Endothelial cell of umbilical vein (primary cell): ENCODE measurements around the gene BAZ1B. TPM values are rescaled to one million over a fixed set of nuclear protein-coding genes. Genes with fewer than 3 reads are reported as not detected.

Experiments
- BruUV-seq: library from RNA; stranded (reverse); fragments of 400-500 nt; replicated peaks from 2 replicates; lab custom pipeline; 2021; lab: Mats Ljungman, UMichigan
- CTCF ChIA-PET: fragments of 300-600, 350-600 bp; sonication (Branson Sonifier 250); formaldehyde crosslinking; loops from one replicate; lab custom pipeline; 2021; ENCODE audit warnings: antibody characterized with exemption, inconsistent platforms; lab: Charles Lee
- POLR2A ChIA-PET: fragments of 300-600, 350-600 bp; sonication (Branson Sonifier 250); formaldehyde crosslinking; loops from one replicate; lab custom pipeline; 2021; ENCODE audit warnings: antibody characterized with exemption, inconsistent platforms; lab: Charles Lee
- DNase-seq: peaks from one replicate; pipeline ENCODE4 v3.0.0-alpha.2; 2011; ENCODE audit warnings: low read depth, low spot score
- FAIRE-seq: peaks from 2 replicates; lab custom pipeline; 2011; peaks lifted over from hg19 to GRCh38; lab: Jason Lieb, UNC
- H2AFZ ChIP-seq: 2 replicates; pipeline ENCODE4 v1.6.0; 2012; ENCODE audit warnings: low read depth, low read length, control low read depth, inconsistent platforms
- H3K27ac ChIP-seq: 2 replicates; pipeline ENCODE4 v1.5.1; 2011; ENCODE audit warnings: low read depth, mild to moderate bottlenecking, control low read depth, low read length, moderate library complexity; ENCODE audit not compliant: insufficient read depth
- H3K27me3 ChIP-seq, 2 experiments: 2 replicates each; pipeline versions ENCODE4 v1.6.0 to v1.6.1; 2011; ENCODE audit warnings: low read length in 2 of 2, mixed read lengths in 1 of 2; ENCODE audit not compliant: control insufficient read depth in 2 of 2, insufficient read depth in 2 of 2
- H3K36me3 ChIP-seq, 2 experiments: 2 replicates in 1 of 2; 3 replicates in 1 of 2; pipeline ENCODE4 v1.5.1; 2011; ENCODE audit warnings: low read length in 2 of 2, mild to moderate bottlenecking in 1 of 2, moderate library complexity in 1 of 2; ENCODE audit not compliant: control insufficient read depth in 2 of 2, insufficient read depth in 2 of 2; ENCODE audit errors: extremely low read depth in 1 of 2
- H3K4me1 ChIP-seq: 3 replicates; pipeline ENCODE4 v1.5.1; 2011; ENCODE audit warnings: mild to moderate bottlenecking, low read length; ENCODE audit not compliant: control insufficient read depth, insufficient read depth; ENCODE audit errors: extremely low read depth
- H3K4me2 ChIP-seq: 2 replicates; pipeline ENCODE4 v1.6.1; 2011; ENCODE audit warnings: low read length, control low read depth, mixed read lengths; ENCODE audit not compliant: insufficient read depth
- H3K4me3 ChIP-seq, 3 experiments: fragments of 200-600 bp in 1 of 3; sonication (generic), shearing (Covaris generic) in 1 of 3; replicated peaks in 1 of 3; 2 replicates each; pipeline ENCODE4 v1.5.1; 2011 to 2016; ENCODE audit warnings: control low read depth in 3 of 3, low read length in 3 of 3, mild to moderate bottlenecking in 2 of 3, inconsistent platforms in 1 of 3, low read depth in 1 of 3, moderate library complexity in 1 of 3; ENCODE audit not compliant: insufficient read depth in 1 of 3
- H3K79me2 ChIP-seq: 2 replicates; pipeline ENCODE4 v1.6.0; 2012; ENCODE audit warnings: low read length, inconsistent platforms; ENCODE audit not compliant: control insufficient read depth, insufficient read depth
- H3K9ac ChIP-seq: replicated peaks from 2 replicates; pipeline ENCODE3; 2011; ENCODE audit warnings: low read length, control low read depth; ENCODE audit not compliant: insufficient read depth; ENCODE audit errors: extremely low read depth
- H3K9me1 ChIP-seq: replicated peaks from 3 replicates; pipeline ENCODE4 v1.6.0; 2011; ENCODE audit warnings: mild to moderate bottlenecking, low read length; ENCODE audit not compliant: control insufficient read depth, insufficient read depth; ENCODE audit errors: extremely low read depth
- H3K9me3 ChIP-seq: replicated peaks from 2 replicates; pipeline ENCODE4 v1.5.1; 2012; ENCODE audit warnings: low read length, inconsistent platforms; ENCODE audit not compliant: control insufficient read depth, insufficient read depth
- H4K20me1 ChIP-seq: replicated peaks from 2 replicates; pipeline ENCODE3; 2011; ENCODE audit warnings: mild to moderate bottlenecking, low read length; ENCODE audit not compliant: control insufficient read depth, insufficient read depth; ENCODE audit errors: extremely low read depth
- EZH2 ChIP-seq: IDR thresholded peaks from 2 replicates; pipeline ENCODE4 v1.6.1; 2012; ENCODE audit warnings: borderline replicate concordance, low read depth, mild to moderate bottlenecking, moderate library complexity, low read length, inconsistent platforms; ENCODE audit not compliant: severe bottlenecking
- FOS ChIP-seq: IDR thresholded peaks from 2 replicates; pipeline ENCODE4 v1.6.1; 2011; ENCODE audit warnings: mild to moderate bottlenecking, low read length, moderate library complexity, borderline replicate concordance; ENCODE audit not compliant: insufficient read depth
- GATA2 ChIP-seq: IDR thresholded peaks from 2 replicates; pipeline ENCODE4 v1.7.0; 2011; ENCODE audit warnings: low read depth, mild to moderate bottlenecking, moderate library complexity, mixed read lengths, low read length; ENCODE audit not compliant: insufficient read length, insufficient read depth
- JUN ChIP-seq: IDR thresholded peaks from 2 replicates; pipeline ENCODE4 v1.6.1; 2011; ENCODE audit warnings: borderline replicate concordance, low read depth; ENCODE audit not compliant: insufficient read length, insufficient read depth
- MAX ChIP-seq: IDR thresholded peaks from 2 replicates; pipeline ENCODE4 v1.6.1; 2011; ENCODE audit not compliant: insufficient read depth, insufficient read length
- MYC ChIP-seq: IDR thresholded peaks from one replicate; pipeline ENCODE4 v1.6.1; 2011; ENCODE audit warnings: mild to moderate bottlenecking, low read depth, low read length
- POLR2A ChIP-seq: IDR thresholded peaks from 2 replicates; pipeline ENCODE4 v1.6.1; 2012; ENCODE audit warnings: low read depth, mild to moderate bottlenecking, control low read depth, low read length
- dilution Hi-C: fragments of 300-500 bp; cut with MboI; formaldehyde crosslinking; loops from one replicate; pipeline ENCODE4 v1.15.0; 2019; ENCODE audit warnings: low sequenced_read_pairs; ENCODE audit not compliant: extremely low pct_ligation_motif_present
- intact Hi-C: fragments of 100-400 bp; cut with micrococcal nuclease; formaldehyde crosslinking; loops from one replicate; pipeline ENCODE4 v1.10.0; 2022
- polyA plus RNA-seq, 4 experiments: library from polyadenylated mRNA; depleted of rRNA in 3 of 4; stranded (reverse) in 3 of 4; unstranded in 1 of 4; fragments of >200 nt; gene quantifications; 2 replicates each; pipeline versions ENCODE4 v1.2.1 to v1.2.3, GENCODE V29; 2011 to 2012; ENCODE audit warnings: missing spikeins in 1 of 4
- total RNA-seq: library from RNA; stranded (reverse); gene quantifications from 2 replicates; pipeline ENCODE4 v1.2.3, GENCODE V29; 2021
- TF ChIP-seq, protein P1 (sequence below), 2 donors: IDR thresholded peaks; 1 replicate in 1 of 2; 2 replicates in 1 of 2; pipeline ENCODE4 v1.5.1; 2011; ENCODE audit warnings: low read length in 2 of 2, mild to moderate bottlenecking in 2 of 2, moderate library complexity in 2 of 2, control low read depth in 1 of 2, inconsistent platforms in 1 of 2, low read depth in 1 of 2; ENCODE audit not compliant: insufficient read depth in 1 of 2; ENCODE audit errors: extremely low read depth in 1 of 2

BAZ1B gene
- total and polyA plus RNA-seq, 2 donors (not counting 3 experiments of a cell fraction or from before 2014, with no cell fraction given), result 16.2 to 74.7 TPM

- ChIA-PET POLR2A (no interaction called here), CTCF (no interaction called here)
- no TSS peak for BruUV-seq
- H2AFZ ChIP-seq, result no peak overlapping the region
- no peaks in the 10 kb centered on the region for H3K36me3 ChIP-seq
- peaks cover 13% of the 10 kb centered on the region for H3K4me1 ChIP-seq
- H3K27ac ChIP-seq, result no peak overlapping the region
- H3K4me3 ChIP-seq, result no peak overlapping the region
- intact Hi-C loops (no loop called here), dilution Hi-C loops (no loop called here)
- no peak overlapping the region for H3K4me2 ChIP-seq
- no peaks in the 10 kb centered on the region for H3K9me3 ChIP-seq
- no peak for DNase-seq
- no peaks in the 10 kb centered on the region for H4K20me1 ChIP-seq
- no peaks in the 10 kb centered on the region for H3K27me3 ChIP-seq
- TF ChIP-seq FOS (no peak), EZH2 (no peak), MAX (no peak), GATA2 (no peak), MYC (no peak), POLR2A (no peak), JUN (no peak)
- TF ChIP-seq, protein P1, sequence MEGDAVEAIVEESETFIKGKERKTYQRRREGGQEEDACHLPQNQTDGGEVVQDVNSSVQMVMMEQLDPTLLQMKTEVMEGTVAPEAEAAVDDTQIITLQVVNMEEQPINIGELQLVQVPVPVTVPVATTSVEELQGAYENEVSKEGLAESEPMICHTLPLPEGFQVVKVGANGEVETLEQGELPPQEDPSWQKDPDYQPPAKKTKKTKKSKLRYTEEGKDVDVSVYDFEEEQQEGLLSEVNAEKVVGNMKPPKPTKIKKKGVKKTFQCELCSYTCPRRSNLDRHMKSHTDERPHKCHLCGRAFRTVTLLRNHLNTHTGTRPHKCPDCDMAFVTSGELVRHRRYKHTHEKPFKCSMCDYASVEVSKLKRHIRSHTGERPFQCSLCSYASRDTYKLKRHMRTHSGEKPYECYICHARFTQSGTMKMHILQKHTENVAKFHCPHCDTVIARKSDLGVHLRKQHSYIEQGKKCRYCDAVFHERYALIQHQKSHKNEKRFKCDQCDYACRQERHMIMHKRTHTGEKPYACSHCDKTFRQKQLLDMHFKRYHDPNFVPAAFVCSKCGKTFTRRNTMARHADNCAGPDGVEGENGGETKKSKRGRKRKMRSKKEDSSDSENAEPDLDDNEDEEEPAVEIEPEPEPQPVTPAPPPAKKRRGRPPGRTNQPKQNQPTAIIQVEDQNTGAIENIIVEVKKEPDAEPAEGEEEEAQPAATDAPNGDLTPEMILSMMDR (IDR thresholded peaks at IDR 0.05; ENCODE audit: extremely low read depth in 1 of 2, insufficient read depth in 1 of 2, low read depth in 1 of 2, low read length in 2 of 2), result no peak
- FAIRE-seq, result no peak
- no peak overlapping the region for H3K9ac ChIP-seq
- H3K79me2 ChIP-seq, result no peaks in the 10 kb centered on the region
- H3K9me1 ChIP-seq, result no peaks in the 10 kb centered on the region
Observed at GRCh38 chr7:73530800-73531199, 8.7 kb upstream of the BAZ1B start.
